Panc1 (cell line): ENCODE data around the gene GRB7. TPM values are rescaled to one million over a fixed set of nuclear protein-coding genes. Genes with fewer than 3 reads are reported as not detected.

Source experiments
- ATAC-seq: fragments of 200-7000 bp; cut with Tn5 transposase; 2 replicates; pipeline ENCODE4 v1.9.1; 2020; ENCODE audit warnings: mild to moderate bottlenecking, moderate library complexity
- BruUV-seq: library from RNA; stranded (reverse); fragments of 400-500 nt; replicated peaks from 2 replicates; lab custom pipeline; 2021; lab: Mats Ljungman, UMichigan
- CTCF ChIA-PET: fragments of 300-600 bp; sonication (Branson Sonifier 250); formaldehyde crosslinking; loops from one replicate; lab custom pipeline; 2022; ENCODE audit warnings: antibody characterized with exemption; lab: Charles Lee
- POLR2A ChIA-PET: fragments of 300-600 bp; sonication (Branson Sonifier 250); formaldehyde crosslinking; loops from one replicate; lab custom pipeline; 2022; ENCODE audit warnings: antibody characterized with exemption; lab: Charles Lee
- DNase-seq: peaks from one replicate; pipeline ENCODE4 v3.0.0-alpha.2; 2010; ENCODE audit warnings: low read depth, low spot score
- H3K27ac ChIP-seq: 2 replicates; pipeline ENCODE4 v1.5.1; 2011; ENCODE audit warnings: mild to moderate bottlenecking, low read length, inconsistent platforms
- H3K27me3 ChIP-seq: fragments of 200-500 bp; sonication (Bioruptor generic); 2 replicates; pipeline ENCODE4 v1.6.0; 2014; ENCODE audit warnings: low read length, inconsistent platforms; ENCODE audit not compliant: control insufficient read depth, insufficient read depth
- H3K36me3 ChIP-seq: fragments of 200-500 bp; sonication (Bioruptor generic); 2 replicates; pipeline ENCODE4 v1.5.1; 2014; ENCODE audit warnings: inconsistent platforms, mild to moderate bottlenecking, low read length, moderate library complexity; ENCODE audit not compliant: control insufficient read depth, insufficient read depth
- H3K4me1 ChIP-seq: 2 replicates; pipeline ENCODE4 v1.5.1; 2011; ENCODE audit warnings: inconsistent platforms, mild to moderate bottlenecking, low read length, moderate library complexity; ENCODE audit not compliant: control insufficient read depth, insufficient read depth
- H3K4me3 ChIP-seq, 2 experiments: 2 replicates each; pipeline ENCODE4 v1.5.1; 2011 to 2012; ENCODE audit warnings: low read depth in 2 of 2, low read length in 2 of 2, mild to moderate bottlenecking in 2 of 2, inconsistent platforms in 1 of 2, moderate library complexity in 1 of 2
- H3K9me3 ChIP-seq: fragments of 200-500 bp; sonication (Bioruptor generic); 2 replicates; pipeline ENCODE4 v1.5.1; 2014; ENCODE audit warnings: low read depth, mild to moderate bottlenecking, inconsistent platforms, low read length, moderate library complexity; ENCODE audit not compliant: control insufficient read depth, insufficient read depth
- POLR2AphosphoS5 ChIP-seq: IDR thresholded peaks from 2 replicates; pipeline ENCODE4 v1.6.1; 2012; ENCODE audit warnings: mild to moderate bottlenecking, low read depth, low read length, moderate library complexity
- SIN3A ChIP-seq: IDR thresholded peaks from 2 replicates; pipeline ENCODE4 v1.6.1; 2012; ENCODE audit warnings: low read depth, mild to moderate bottlenecking, low read length, moderate library complexity, borderline replicate concordance; ENCODE audit not compliant: insufficient read depth
- TCF7L2 ChIP-seq: IDR thresholded peaks from 2 replicates; pipeline ENCODE4 v1.6.1; 2011; ENCODE audit warnings: mild to moderate bottlenecking, low read depth, low read length, inconsistent platforms
- in situ Hi-C: cut with HindIII; loops from 2 replicates; pipeline ENCODE4 v1.10.0; 2016; ENCODE audit warnings: low sequenced_read_pairs, low pct_unique_long_range_greater_than_20kb
- intact Hi-C: fragments of 100-400 bp; cut with micrococcal nuclease; formaldehyde crosslinking; loops from one replicate; pipeline ENCODE4 v1.10.0; 2022; ENCODE audit not compliant: unreplicated experiment
- total RNA-seq: library from RNA; stranded (reverse); gene quantifications from one replicate; pipeline ENCODE4 v1.2.1, GENCODE V29; 2021; ENCODE audit not compliant: unreplicated experiment
- TF ChIP-seq, protein P1 (sequence below): fragments of 450-650 bp; IDR thresholded peaks from 2 replicates; pipeline ENCODE4 v1.5.1; 2017; ENCODE audit warnings: mild to moderate bottlenecking
- TF ChIP-seq, protein P2 (sequence below), 2 experiments: IDR thresholded peaks; 2 replicates each; pipeline ENCODE4 v1.6.1; 2011 to 2012; ENCODE audit warnings: low read depth in 2 of 2, control low read depth in 1 of 2, low read length in 1 of 2, mild to moderate bottlenecking in 1 of 2, moderate library complexity in 1 of 2; ENCODE audit not compliant: insufficient read depth in 1 of 2

The GRB7 gene
- total RNA-seq, 1 experiment from 2014 or later = 2.8 TPM

DNA sequence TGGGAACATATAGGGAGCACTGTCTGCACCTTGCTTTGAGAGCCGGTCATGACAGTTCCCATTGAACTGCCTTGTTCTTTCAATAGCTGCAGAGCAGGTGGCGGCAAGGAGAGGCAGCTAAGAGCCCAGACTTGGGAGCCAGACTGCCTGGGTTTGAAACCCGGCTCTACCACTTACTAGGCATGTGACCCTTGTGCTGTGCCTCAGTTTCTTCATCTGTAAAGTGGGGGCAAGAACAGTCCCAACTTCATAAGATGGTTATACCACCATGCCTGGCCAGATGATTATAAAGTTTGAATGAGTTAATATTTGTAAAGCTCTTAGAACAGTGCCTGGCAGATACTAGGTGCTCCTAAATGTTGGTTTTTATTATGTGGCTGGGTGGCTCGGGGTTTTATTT, 23.5 kb upstream of the GRB7 start:
- POLR2A ChIA-PET = interaction anchor here (0.7 kb wide), 1 partner anchor 12 kb away, joined by 4 read pairs; no protein-coding TSS in a partner anchor
- in situ Hi-C loops = no loop called here
- CTCF ChIA-PET = no interaction called here

DNA sequence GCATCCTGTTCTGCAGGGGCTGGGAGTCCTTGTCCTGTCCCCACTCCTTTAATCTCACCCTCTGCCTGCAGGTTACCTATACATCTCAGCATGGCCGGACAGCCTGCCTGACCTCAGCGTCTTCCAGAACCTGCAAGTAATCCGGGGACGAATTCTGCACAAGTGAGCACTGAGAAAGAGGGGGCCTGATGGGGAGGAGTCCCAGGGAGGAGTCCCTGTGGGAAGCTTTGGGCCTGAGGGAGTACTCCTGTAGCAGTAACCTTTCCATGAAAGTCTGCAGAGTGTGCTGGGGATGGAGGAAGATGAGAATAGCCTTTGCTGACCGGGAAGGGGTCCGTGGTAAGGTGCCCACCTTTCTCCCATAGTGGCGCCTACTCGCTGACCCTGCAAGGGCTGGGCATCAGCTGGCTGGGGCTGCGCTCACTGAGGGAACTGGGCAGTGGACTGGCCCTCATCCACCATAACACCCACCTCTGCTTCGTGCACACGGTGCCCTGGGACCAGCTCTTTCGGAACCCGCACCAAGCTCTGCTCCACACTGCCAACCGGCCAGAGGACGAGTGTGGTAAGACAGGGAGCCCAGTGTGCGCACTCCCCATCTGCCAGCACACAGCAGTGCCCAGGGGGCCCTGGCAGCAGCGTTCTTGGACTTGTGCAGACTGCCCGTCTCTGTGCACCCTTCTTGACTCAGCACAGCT, 22.2 kb upstream of the GRB7 start:
- no peak for ATAC-seq
- H3K4me3 ChIP-seq = no peak overlapping the region
- intact Hi-C loops (no loop called here), in situ Hi-C loops (no loop called here)
- TF ChIP-seq, protein P1, sequence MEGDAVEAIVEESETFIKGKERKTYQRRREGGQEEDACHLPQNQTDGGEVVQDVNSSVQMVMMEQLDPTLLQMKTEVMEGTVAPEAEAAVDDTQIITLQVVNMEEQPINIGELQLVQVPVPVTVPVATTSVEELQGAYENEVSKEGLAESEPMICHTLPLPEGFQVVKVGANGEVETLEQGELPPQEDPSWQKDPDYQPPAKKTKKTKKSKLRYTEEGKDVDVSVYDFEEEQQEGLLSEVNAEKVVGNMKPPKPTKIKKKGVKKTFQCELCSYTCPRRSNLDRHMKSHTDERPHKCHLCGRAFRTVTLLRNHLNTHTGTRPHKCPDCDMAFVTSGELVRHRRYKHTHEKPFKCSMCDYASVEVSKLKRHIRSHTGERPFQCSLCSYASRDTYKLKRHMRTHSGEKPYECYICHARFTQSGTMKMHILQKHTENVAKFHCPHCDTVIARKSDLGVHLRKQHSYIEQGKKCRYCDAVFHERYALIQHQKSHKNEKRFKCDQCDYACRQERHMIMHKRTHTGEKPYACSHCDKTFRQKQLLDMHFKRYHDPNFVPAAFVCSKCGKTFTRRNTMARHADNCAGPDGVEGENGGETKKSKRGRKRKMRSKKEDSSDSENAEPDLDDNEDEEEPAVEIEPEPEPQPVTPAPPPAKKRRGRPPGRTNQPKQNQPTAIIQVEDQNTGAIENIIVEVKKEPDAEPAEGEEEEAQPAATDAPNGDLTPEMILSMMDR = no peak
- TF ChIP-seq SIN3A = no peak
- no peak for TF ChIP-seq POLR2AphosphoS5
- TF ChIP-seq TCF7L2 = no peak
- TF ChIP-seq, protein P2, sequence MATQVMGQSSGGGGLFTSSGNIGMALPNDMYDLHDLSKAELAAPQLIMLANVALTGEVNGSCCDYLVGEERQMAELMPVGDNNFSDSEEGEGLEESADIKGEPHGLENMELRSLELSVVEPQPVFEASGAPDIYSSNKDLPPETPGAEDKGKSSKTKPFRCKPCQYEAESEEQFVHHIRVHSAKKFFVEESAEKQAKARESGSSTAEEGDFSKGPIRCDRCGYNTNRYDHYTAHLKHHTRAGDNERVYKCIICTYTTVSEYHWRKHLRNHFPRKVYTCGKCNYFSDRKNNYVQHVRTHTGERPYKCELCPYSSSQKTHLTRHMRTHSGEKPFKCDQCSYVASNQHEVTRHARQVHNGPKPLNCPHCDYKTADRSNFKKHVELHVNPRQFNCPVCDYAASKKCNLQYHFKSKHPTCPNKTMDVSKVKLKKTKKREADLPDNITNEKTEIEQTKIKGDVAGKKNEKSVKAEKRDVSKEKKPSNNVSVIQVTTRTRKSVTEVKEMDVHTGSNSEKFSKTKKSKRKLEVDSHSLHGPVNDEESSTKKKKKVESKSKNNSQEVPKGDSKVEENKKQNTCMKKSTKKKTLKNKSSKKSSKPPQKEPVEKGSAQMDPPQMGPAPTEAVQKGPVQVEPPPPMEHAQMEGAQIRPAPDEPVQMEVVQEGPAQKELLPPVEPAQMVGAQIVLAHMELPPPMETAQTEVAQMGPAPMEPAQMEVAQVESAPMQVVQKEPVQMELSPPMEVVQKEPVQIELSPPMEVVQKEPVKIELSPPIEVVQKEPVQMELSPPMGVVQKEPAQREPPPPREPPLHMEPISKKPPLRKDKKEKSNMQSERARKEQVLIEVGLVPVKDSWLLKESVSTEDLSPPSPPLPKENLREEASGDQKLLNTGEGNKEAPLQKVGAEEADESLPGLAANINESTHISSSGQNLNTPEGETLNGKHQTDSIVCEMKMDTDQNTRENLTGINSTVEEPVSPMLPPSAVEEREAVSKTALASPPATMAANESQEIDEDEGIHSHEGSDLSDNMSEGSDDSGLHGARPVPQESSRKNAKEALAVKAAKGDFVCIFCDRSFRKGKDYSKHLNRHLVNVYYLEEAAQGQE (IDR thresholded peaks at IDR 0.05; ENCODE audit: insufficient read depth in 1 of 2, low read depth in 2 of 2, low read length in 1 of 2) = no peak
- POLR2A ChIA-PET = interaction anchor here (0.6 kb wide), 1 partner anchor 41 kb away, joined by 3 read pairs; no protein-coding TSS in a partner anchor
- H3K27me3 ChIP-seq = no peaks in the 10 kb centered on the region
- BruUV-seq = no TSS peak
- no peaks in the 10 kb centered on the region for H3K9me3 ChIP-seq
- H3K4me1 ChIP-seq = no peaks in the 10 kb centered on the region
- CTCF ChIA-PET = interaction anchor here (0.5 kb wide), 1 partner anchor 93 kb away, joined by 10 read pairs; no protein-coding TSS in a partner anchor
- DNase-seq = no peak
- no peak overlapping the region for H3K27ac ChIP-seq
- H3K36me3 ChIP-seq = no peaks in the 10 kb centered on the region

More for the DNA sequence above, 23.5 kb upstream of the GRB7 start:
- ATAC-seq (no peak), DNase-seq (no peak)
- intact Hi-C loops = no loop called here
- no peaks in the 10 kb centered on the region for H3K27me3 ChIP-seq
- H3K9me3 ChIP-seq = no peaks in the 10 kb centered on the region
- no peak overlapping the region for H3K27ac ChIP-seq
- BruUV-seq = no TSS peak
- no peaks in the 10 kb centered on the region for H3K36me3 ChIP-seq
- no peak overlapping the region for H3K4me3 ChIP-seq
- no peaks in the 10 kb centered on the region for H3K4me1 ChIP-seq
- TF ChIP-seq, protein P1 = no peak
- TF ChIP-seq SIN3A = no peak
- TF ChIP-seq POLR2AphosphoS5 = no peak
- TF ChIP-seq, protein P2 (IDR thresholded peaks at IDR 0.05; ENCODE audit: insufficient read depth in 1 of 2, low read depth in 2 of 2, low read length in 1 of 2) = no peak
- TF ChIP-seq TCF7L2 = no peak
